K562 (cell line): ENCODE results near the gene SCYL1. TPM values are rescaled to one million over a fixed set of nuclear protein-coding genes. Genes with fewer than 3 reads are reported as not detected.

ENCODE experiments used
- BMI1 ChIP-seq: fragments of 150-350 bp; IDR thresholded peaks from 2 replicates; pipeline ENCODE4 v1.6.1; 2014; ENCODE audit warnings: low read length
- ILF3 ChIP-seq: fragments of 450-650 bp; IDR thresholded peaks from 2 replicates; pipeline ENCODE4 v1.6.1; 2018; ENCODE audit warnings: antibody characterized with exemption, mild to moderate bottlenecking, moderate library complexity, borderline replicate concordance
- SP2 ChIP-seq: IDR thresholded peaks from 2 replicates; pipeline ENCODE4 v1.6.1; 2011; ENCODE audit warnings: mild to moderate bottlenecking, low read depth, low read length, moderate library complexity; ENCODE audit not compliant: poor library complexity, severe bottlenecking; ENCODE audit errors: extremely low read depth
- ZC3H4 ChIP-seq: sonication (generic); formaldehyde crosslinking; IDR thresholded peaks from 2 replicates; pipeline ENCODE4 v1.9.0; 2021; ENCODE audit warnings: missing genetic modification reagents, borderline replicate concordance
- ZKSCAN3 ChIP-seq: fragments of 250-450 bp; sonication (Bioruptor Pico); IDR thresholded peaks from 2 replicates; pipeline ENCODE4 v1.4.0; 2020
- polyA plus RNA-seq, 8 experiments: library from polyadenylated mRNA; depleted of rRNA in 4 of 8; stranded (reverse) in 5 of 8; unstranded in 3 of 8; fragments of >200 nt; fragmentation: Nextera tagmentation in 2 of 8; fragmentation: Illumina TruSeq in 1 of 8; extraction: Ambion mirVana in 2 of 8; extraction: Trizol in 1 of 8; gene quantifications; 2 replicates each; pipeline versions ENCODE4 v1.2.1 to v1.2.3, GENCODE V29; 2011 to 2014; ENCODE audit warnings: inconsistent platforms in 1 of 8, missing spikeins in 1 of 8
- total RNA-seq, 7 experiments: library from RNA; depleted of rRNA in 6 of 7; stranded (reverse); fragments of >200 nt in 6 of 7; fragmentation: Illumina TruSeq in 2 of 7; extraction: Trizol in 2 of 7; gene quantifications; 2 replicates each; pipeline versions ENCODE4 v1.2.1 to v1.2.3, GENCODE V29; 2011 to 2021; ENCODE audit warnings: low replicate concordance in 1 of 7
- TF ChIP-seq, protein P1 (sequence below): fragments of 250-450 bp; sonication (Bioruptor Pico); IDR thresholded peaks from 2 replicates; pipeline ENCODE4 v1.5.0; 2021; ENCODE audit warnings: mild to moderate bottlenecking, moderate library complexity
- TF ChIP-seq, protein P2 (sequence below): fragments of 200-600 bp; sonication (generic); IDR thresholded peaks from one replicate; pipeline ENCODE4 v1.6.1; 2012; ENCODE audit warnings: mild to moderate bottlenecking, low read depth, low read length, inconsistent platforms

Gene SCYL1
- total and polyA plus RNA-seq, 9 of the 15 experiments (the other 6 are each of a cell fraction or from before 2014, with no cell fraction given), result 1.9 to 145 (median 57.6) TPM

- TF ChIP-seq, protein P1, sequence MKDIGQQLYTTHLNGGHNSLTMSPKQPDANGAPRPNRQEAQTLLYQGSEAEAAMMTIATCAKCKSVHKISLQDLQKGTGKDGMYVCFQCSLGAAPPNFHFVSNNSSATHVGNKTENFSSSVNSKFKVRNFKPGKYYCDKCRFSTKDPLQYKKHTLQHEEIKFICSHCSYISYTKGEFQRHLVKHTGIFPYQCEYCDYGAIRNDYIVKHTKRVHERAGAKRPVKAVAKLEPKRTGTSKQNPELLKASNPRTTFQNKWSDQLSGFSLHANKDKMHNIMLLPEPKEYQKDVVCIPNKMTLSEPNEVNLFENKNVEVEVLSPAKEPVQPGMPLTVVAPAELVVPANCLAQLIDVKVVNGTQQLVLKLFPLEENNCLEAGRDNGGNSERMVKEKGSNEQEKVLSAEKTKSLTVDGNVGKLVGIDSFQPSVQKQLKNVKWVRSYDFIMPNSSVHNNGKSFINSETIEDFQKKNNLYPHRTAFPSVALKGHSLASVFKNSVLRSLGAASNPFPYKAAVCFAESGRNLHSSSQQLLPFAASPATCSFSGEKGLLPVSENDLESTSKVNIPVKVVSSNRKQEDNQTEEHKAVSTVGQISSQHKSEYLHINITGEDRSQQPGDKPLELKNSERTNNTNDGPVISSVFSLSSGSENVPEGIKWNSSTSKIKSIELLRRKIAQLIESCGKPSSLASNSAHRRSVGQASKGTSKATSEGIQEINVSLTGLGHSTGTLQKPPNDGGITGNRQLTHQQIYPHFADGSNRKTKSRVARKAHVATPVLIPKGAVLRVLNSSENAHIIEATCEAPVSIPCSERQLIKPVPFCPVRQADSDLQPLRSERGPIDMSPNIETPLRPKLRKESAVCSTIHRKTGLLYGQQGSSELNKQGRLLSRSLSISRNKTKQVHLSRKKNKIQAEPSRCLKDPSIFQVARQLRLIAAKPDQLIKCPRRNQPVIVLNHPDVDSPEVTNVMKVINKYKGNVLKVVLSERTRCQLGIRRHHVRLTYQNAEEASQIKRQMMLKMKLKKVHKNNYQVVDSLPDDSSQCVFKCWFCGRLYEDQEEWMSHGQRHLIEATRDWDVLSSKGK, result peak; percentile 77
- no peak for TF ChIP-seq SP2
- TF ChIP-seq ZC3H4 (CRISPR knock-in tag), result peak; percentile 83; the same call in 1 of the 2 replicates
- no peak for TF ChIP-seq ZKSCAN3
- no peak for TF ChIP-seq BMI1
- TF ChIP-seq, protein P2, sequence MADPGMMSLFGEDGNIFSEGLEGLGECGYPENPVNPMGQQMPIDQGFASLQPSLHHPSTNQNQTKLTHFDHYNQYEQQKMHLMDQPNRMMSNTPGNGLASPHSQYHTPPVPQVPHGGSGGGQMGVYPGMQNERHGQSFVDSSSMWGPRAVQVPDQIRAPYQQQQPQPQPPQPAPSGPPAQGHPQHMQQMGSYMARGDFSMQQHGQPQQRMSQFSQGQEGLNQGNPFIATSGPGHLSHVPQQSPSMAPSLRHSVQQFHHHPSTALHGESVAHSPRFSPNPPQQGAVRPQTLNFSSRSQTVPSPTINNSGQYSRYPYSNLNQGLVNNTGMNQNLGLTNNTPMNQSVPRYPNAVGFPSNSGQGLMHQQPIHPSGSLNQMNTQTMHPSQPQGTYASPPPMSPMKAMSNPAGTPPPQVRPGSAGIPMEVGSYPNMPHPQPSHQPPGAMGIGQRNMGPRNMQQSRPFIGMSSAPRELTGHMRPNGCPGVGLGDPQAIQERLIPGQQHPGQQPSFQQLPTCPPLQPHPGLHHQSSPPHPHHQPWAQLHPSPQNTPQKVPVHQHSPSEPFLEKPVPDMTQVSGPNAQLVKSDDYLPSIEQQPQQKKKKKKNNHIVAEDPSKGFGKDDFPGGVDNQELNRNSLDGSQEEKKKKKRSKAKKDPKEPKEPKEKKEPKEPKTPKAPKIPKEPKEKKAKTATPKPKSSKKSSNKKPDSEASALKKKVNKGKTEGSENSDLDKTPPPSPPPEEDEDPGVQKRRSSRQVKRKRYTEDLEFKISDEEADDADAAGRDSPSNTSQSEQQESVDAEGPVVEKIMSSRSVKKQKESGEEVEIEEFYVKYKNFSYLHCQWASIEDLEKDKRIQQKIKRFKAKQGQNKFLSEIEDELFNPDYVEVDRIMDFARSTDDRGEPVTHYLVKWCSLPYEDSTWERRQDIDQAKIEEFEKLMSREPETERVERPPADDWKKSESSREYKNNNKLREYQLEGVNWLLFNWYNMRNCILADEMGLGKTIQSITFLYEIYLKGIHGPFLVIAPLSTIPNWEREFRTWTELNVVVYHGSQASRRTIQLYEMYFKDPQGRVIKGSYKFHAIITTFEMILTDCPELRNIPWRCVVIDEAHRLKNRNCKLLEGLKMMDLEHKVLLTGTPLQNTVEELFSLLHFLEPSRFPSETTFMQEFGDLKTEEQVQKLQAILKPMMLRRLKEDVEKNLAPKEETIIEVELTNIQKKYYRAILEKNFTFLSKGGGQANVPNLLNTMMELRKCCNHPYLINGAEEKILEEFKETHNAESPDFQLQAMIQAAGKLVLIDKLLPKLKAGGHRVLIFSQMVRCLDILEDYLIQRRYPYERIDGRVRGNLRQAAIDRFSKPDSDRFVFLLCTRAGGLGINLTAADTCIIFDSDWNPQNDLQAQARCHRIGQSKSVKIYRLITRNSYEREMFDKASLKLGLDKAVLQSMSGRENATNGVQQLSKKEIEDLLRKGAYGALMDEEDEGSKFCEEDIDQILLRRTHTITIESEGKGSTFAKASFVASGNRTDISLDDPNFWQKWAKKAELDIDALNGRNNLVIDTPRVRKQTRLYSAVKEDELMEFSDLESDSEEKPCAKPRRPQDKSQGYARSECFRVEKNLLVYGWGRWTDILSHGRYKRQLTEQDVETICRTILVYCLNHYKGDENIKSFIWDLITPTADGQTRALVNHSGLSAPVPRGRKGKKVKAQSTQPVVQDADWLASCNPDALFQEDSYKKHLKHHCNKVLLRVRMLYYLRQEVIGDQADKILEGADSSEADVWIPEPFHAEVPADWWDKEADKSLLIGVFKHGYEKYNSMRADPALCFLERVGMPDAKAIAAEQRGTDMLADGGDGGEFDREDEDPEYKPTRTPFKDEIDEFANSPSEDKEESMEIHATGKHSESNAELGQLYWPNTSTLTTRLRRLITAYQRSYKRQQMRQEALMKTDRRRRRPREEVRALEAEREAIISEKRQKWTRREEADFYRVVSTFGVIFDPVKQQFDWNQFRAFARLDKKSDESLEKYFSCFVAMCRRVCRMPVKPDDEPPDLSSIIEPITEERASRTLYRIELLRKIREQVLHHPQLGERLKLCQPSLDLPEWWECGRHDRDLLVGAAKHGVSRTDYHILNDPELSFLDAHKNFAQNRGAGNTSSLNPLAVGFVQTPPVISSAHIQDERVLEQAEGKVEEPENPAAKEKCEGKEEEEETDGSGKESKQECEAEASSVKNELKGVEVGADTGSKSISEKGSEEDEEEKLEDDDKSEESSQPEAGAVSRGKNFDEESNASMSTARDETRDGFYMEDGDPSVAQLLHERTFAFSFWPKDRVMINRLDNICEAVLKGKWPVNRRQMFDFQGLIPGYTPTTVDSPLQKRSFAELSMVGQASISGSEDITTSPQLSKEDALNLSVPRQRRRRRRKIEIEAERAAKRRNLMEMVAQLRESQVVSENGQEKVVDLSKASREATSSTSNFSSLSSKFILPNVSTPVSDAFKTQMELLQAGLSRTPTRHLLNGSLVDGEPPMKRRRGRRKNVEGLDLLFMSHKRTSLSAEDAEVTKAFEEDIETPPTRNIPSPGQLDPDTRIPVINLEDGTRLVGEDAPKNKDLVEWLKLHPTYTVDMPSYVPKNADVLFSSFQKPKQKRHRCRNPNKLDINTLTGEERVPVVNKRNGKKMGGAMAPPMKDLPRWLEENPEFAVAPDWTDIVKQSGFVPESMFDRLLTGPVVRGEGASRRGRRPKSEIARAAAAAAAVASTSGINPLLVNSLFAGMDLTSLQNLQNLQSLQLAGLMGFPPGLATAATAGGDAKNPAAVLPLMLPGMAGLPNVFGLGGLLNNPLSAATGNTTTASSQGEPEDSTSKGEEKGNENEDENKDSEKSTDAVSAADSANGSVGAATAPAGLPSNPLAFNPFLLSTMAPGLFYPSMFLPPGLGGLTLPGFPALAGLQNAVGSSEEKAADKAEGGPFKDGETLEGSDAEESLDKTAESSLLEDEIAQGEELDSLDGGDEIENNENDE, result peak; percentile 8
- TF ChIP-seq ILF3, result peak; percentile 91
Measured at GRCh38 chr11:65503949-65504673, 20.8 kb upstream of the SCYL1 start (continued).
